ENCODE results near the gene GALNT1. TPM values are rescaled to one million over a fixed set of nuclear protein-coding genes. Genes with fewer than 3 reads are reported as not detected.
A peak's percentile ranks its signal among the peaks of the same experiment; 100 is the strongest.

The GALNT1 gene
- total RNA-seq, 1 experiment from 2014 or later, result 54.7 TPM

DNA sequence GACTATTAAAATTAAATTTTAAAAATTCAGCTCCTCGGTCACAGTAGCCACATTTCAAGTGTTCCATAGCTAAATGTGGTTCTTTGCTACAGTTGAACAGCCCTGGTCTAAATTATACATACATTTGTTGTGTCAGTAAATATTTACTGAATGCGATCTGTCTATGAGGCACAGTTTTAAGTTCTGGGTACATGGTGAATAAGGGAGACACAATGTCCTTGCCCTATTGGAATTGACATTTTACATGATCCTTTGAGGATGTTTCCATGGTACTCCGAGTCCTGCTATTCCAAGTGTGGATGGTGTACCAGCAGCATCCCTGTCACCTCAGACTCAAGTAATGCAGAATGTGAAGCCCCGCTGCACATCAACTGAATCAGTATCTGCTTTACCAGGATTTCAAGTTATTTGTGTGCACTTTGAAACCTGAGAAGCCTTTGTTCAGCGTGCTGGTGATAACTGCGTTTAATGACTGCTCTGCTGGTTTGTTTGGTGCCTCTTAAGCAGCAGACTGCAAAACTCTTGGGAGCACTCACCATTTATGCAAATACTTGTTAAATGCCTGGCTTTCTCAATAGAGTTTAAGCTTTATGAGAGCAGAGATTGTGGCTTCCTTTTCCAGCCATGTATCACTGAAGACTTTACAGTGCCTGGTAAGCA, 1.5 kb downstream of the GALNT1 start:
- ATAC-seq (no peak), DNase-seq (ENCODE audit: low read depth, low spot score) (no peak)
- ChIA-PET RAD21 (ENCODE audit: low non-redundant PET in 1 of 2, low total read pairs in 2 of 2, uncharacterized antibody in 2 of 2, unreplicated experiment in 2 of 2) (no interaction called here), CTCF (no interaction called here), POLR2A (no interaction called here)
- H3K27me3 ChIP-seq (ENCODE audit: insufficient read depth, low read length), result no peaks in the 10 kb centered on the region
- TF ChIP-seq JUND (IDR thresholded peaks at IDR 0.05), result no peak
- TF ChIP-seq, protein P1, sequence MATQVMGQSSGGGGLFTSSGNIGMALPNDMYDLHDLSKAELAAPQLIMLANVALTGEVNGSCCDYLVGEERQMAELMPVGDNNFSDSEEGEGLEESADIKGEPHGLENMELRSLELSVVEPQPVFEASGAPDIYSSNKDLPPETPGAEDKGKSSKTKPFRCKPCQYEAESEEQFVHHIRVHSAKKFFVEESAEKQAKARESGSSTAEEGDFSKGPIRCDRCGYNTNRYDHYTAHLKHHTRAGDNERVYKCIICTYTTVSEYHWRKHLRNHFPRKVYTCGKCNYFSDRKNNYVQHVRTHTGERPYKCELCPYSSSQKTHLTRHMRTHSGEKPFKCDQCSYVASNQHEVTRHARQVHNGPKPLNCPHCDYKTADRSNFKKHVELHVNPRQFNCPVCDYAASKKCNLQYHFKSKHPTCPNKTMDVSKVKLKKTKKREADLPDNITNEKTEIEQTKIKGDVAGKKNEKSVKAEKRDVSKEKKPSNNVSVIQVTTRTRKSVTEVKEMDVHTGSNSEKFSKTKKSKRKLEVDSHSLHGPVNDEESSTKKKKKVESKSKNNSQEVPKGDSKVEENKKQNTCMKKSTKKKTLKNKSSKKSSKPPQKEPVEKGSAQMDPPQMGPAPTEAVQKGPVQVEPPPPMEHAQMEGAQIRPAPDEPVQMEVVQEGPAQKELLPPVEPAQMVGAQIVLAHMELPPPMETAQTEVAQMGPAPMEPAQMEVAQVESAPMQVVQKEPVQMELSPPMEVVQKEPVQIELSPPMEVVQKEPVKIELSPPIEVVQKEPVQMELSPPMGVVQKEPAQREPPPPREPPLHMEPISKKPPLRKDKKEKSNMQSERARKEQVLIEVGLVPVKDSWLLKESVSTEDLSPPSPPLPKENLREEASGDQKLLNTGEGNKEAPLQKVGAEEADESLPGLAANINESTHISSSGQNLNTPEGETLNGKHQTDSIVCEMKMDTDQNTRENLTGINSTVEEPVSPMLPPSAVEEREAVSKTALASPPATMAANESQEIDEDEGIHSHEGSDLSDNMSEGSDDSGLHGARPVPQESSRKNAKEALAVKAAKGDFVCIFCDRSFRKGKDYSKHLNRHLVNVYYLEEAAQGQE (IDR thresholded peaks at IDR 0.05; ENCODE audit: low read depth), result no peak
- TF ChIP-seq SP1 (IDR thresholded peaks at IDR 0.05; ENCODE audit: low read depth), result no peak
- TF ChIP-seq CBX3 (IDR thresholded peaks at IDR 0.05; ENCODE audit: low read depth), result no peak
- no peak for TF ChIP-seq POLR2AphosphoS5 (IDR thresholded peaks at IDR 0.05; ENCODE audit: low read depth, low read length)
- TF ChIP-seq, protein P2, sequence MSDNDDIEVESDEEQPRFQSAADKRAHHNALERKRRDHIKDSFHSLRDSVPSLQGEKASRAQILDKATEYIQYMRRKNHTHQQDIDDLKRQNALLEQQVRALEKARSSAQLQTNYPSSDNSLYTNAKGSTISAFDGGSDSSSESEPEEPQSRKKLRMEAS (IDR thresholded peaks at IDR 0.05), result no peak
- TF ChIP-seq EGR1 (IDR thresholded peaks at IDR 0.05; ENCODE audit: low read depth), result no peak
- TF ChIP-seq FOSL1 (IDR thresholded peaks at IDR 0.05; ENCODE audit: low read depth), result no peak
- TF ChIP-seq SRF (IDR thresholded peaks at IDR 0.05; ENCODE audit: low read depth), result no peak
- TF ChIP-seq EZH2 (IDR thresholded peaks at IDR 0.05), result no peak
- TF ChIP-seq ATF3 (IDR thresholded peaks at IDR 0.05), result no peak
- TF ChIP-seq, protein P3, sequence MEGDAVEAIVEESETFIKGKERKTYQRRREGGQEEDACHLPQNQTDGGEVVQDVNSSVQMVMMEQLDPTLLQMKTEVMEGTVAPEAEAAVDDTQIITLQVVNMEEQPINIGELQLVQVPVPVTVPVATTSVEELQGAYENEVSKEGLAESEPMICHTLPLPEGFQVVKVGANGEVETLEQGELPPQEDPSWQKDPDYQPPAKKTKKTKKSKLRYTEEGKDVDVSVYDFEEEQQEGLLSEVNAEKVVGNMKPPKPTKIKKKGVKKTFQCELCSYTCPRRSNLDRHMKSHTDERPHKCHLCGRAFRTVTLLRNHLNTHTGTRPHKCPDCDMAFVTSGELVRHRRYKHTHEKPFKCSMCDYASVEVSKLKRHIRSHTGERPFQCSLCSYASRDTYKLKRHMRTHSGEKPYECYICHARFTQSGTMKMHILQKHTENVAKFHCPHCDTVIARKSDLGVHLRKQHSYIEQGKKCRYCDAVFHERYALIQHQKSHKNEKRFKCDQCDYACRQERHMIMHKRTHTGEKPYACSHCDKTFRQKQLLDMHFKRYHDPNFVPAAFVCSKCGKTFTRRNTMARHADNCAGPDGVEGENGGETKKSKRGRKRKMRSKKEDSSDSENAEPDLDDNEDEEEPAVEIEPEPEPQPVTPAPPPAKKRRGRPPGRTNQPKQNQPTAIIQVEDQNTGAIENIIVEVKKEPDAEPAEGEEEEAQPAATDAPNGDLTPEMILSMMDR (IDR thresholded peaks at IDR 0.05 in 2 of 3, conservative IDR thresholded peaks at IDR 0.05 in 1 of 3; ENCODE audit: borderline replicate concordance in 1 of 3, insufficient read depth in 1 of 3, low read depth in 2 of 3, low read length in 2 of 3), result no peak
- TF ChIP-seq YY1 (IDR thresholded peaks at IDR 0.05; ENCODE audit: extremely low read depth, insufficient replicate concordance, low read depth, low read length), result no peak
- no peak for TF ChIP-seq SIN3A (IDR thresholded peaks at IDR 0.05; ENCODE audit: low read depth)
- TF ChIP-seq ZFX (IDR thresholded peaks at IDR 0.05), result no peak
- no peak for TF ChIP-seq ELF1 (IDR thresholded peaks at IDR 0.05; ENCODE audit: borderline replicate concordance, low read depth)
- TF ChIP-seq POLR2A (IDR thresholded peaks at IDR 0.05; ENCODE audit: borderline replicate concordance, extremely low read depth, insufficient read depth, insufficient read length), result no peak
- no peak for TF ChIP-seq RAD21 (IDR thresholded peaks at IDR 0.05; ENCODE audit: low read depth)
- intact Hi-C loops (cut with micrococcal nuclease), result loop anchor here (5.0 kb wide), 1 partner anchor 176 kb away; no protein-coding TSS in a partner anchor
- peaks cover 10 to 19% of the 10 kb centered on the region in 2 experiments; a peak in 3 of 4 replicates for H3K4me1 ChIP-seq (ENCODE audit: control insufficient read depth in 1 of 2, insufficient read depth in 2 of 2, low read length in 2 of 2)
- H3K79me2 ChIP-seq (ENCODE audit: insufficient read depth, low read length), result peaks cover 53% of the 10 kb centered on the region
- peak overlapping the region; percentile 56 to 87; a peak in 3 of 4 replicates for H3K4me3 ChIP-seq (replicated peaks in 1 of 2; ENCODE audit: low read depth in 1 of 2, low read length in 2 of 2)
- H3K9me3 ChIP-seq (ENCODE audit: control insufficient read depth in 1 of 2, insufficient read depth in 1 of 2, low read depth in 1 of 2, low read length in 2 of 2), result peaks cover 5 to 9% of the 10 kb centered on the region in 2 experiments; a peak in 2 of 4 replicates
- H3K4me2 ChIP-seq (ENCODE audit: low read length), result peak overlapping the region; percentile 95
- H2AFZ ChIP-seq (ENCODE audit: low read depth, low read length, poor library complexity, severe bottlenecking), result no peak overlapping the region
- no peak overlapping the region for H3K27ac ChIP-seq (ENCODE audit: low read depth, low read length)
- no peaks in the 10 kb centered on the region for H4K20me1 ChIP-seq (ENCODE audit: insufficient read depth)
- BruUV-seq (replicated peaks), result no TSS peak
- no peaks in the 10 kb centered on the region for H3K9me2 ChIP-seq (ENCODE audit: insufficient read depth)
- no peaks in the 10 kb centered on the region for H3K36me3 ChIP-seq (ENCODE audit: control insufficient read depth in 1 of 2, insufficient read depth in 2 of 2, low read length in 2 of 2)
- H3K9ac ChIP-seq (ENCODE audit: low read length), result peak overlapping the region; percentile 73; the same call in 1 of the 2 replicates
